Measurements from ENCODE around the gene ISCA1. TPM values are rescaled to one million over a fixed set of nuclear protein-coding genes. Genes with fewer than 3 reads are reported as not detected.
"Not testable (repeated sequence)": the region's sequence is repeated elsewhere in the genome, so short reads cannot be mapped to it uniquely, and the experiment has no call there.

ISCA1 gene
- 10 to 100 TPM; 23.0 to 24.0 TPM for total RNA-seq

GRCh38 chr9:86282077-86282978, at the start of gene ISCA1:
Gene ISCA1, minus strand, starts transcription at chr9:86282538. Its CDS starts 80 bp downstream, at chr9:86282458.
- H3K36me3 Mint-ChIP-seq (ENCODE audit: low read depth): peaks cover 20% of the 10 kb centered on the region
- ChIA-PET POLR2A (interaction anchor here (0.6 to 2.0 kb wide), 25 partner anchors 10 to 1511 kb away, joined by 3 to 27 read pairs (median 4); partner anchors contain the start of genes AGTPBP1, NAA35 and TUT7), CTCF (interaction anchor here (0.7 to 1.3 kb wide), 4 partner anchors 12 to 82 kb away, joined by 3 to 6 read pairs (median 5); no protein-coding TSS in a partner anchor)
- H3K4me3 Mint-ChIP-seq: peak within 1 kb of the TSS; percentile 84
- peak within 1 kb of the TSS; percentile 94 for H3K27ac Mint-ChIP-seq
- peaks cover 43% of the 10 kb centered on the region for H3K4me1 Mint-ChIP-seq
- peak; percentile 96 for DNase-seq
- H3K27me3 Mint-ChIP-seq: no peaks in the 10 kb centered on the region
- H3K9me3 Mint-ChIP-seq: no peaks in the 10 kb centered on the region

DNA sequence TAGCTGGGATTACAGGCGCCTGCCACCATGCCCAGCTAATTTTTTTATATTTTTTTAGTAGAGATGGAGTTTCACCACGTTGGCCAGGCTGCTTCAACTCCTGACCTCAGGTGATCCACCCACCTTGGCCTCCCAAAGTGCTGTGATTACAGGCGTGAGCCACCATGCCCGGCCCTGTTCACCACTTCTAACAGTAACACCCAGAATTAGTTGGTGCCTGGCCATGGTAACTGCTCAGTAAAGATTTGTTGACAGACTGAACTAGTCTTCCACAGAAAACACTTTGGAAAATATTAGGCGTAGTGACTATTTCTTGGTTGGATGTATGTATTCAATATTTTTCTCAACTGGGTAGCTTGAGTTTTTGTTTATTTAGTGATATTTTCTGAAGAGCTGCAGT, 47.8 kb upstream of the ISCA1 start:
- peaks cover 80% of the 10 kb centered on the region for H3K36me3 Mint-ChIP-seq (ENCODE audit: low read depth)
- no peaks in the 10 kb centered on the region for H3K27me3 Mint-ChIP-seq
- H3K27ac Mint-ChIP-seq: peak overlapping the region; percentile 47
- CTCF ChIA-PET: no interaction called here
- POLR2A ChIA-PET: interaction anchor here (1.3 kb wide), 1 partner anchor 23 kb away, joined by 4 read pairs; no protein-coding TSS in a partner anchor
- DNase-seq: no peak
- H3K9me3 Mint-ChIP-seq: no peaks in the 10 kb centered on the region
- H3K4me3 Mint-ChIP-seq: no peak overlapping the region
- H3K4me1 Mint-ChIP-seq: peaks cover 15% of the 10 kb centered on the region

DNA sequence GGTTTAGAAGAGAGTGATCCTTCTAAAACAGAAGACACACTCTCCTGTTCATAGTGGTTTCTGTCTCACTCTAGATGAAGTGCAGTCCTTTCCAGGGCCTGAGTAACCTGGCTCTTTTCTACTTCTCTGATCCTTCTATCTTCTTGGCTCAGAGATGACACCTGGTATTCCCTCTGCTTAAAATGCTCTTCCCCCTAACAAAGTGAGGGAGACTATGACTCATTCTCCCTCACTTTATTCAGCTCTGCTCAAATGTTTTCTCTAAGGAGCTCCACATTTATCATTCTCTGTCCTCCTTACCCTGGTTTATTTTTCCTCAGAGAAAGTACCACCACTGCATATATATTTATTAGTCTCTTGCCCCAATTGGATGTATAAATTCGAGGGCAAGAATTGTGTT, 47.3 kb upstream of the ISCA1 start:
- CTCF ChIA-PET: no interaction called here

GRCh38 chr9:86328156-86328555, 45.8 kb upstream of the ISCA1 start:
- H3K4me3 Mint-ChIP-seq: no peak overlapping the region
- ChIA-PET CTCF (interaction anchor here (0.9 kb wide), 1 partner anchor 12 kb away, joined by 4 read pairs; no protein-coding TSS in a partner anchor), POLR2A (no interaction called here)
- DNase-seq: no peak
- H3K9me3 Mint-ChIP-seq: no peaks in the 10 kb centered on the region
- H3K27me3 Mint-ChIP-seq: no peaks in the 10 kb centered on the region
- peaks cover 82% of the 10 kb centered on the region for H3K36me3 Mint-ChIP-seq (ENCODE audit: low read depth)
- no peak overlapping the region for H3K27ac Mint-ChIP-seq
- peaks cover 15% of the 10 kb centered on the region for H3K4me1 Mint-ChIP-seq

More for the DNA sequence above, 47.3 kb upstream of the ISCA1 start:
- DNase-seq: no peak
- H3K9me3 Mint-ChIP-seq: no peaks in the 10 kb centered on the region
- no peak overlapping the region for H3K4me3 Mint-ChIP-seq
- no peaks in the 10 kb centered on the region for H3K27me3 Mint-ChIP-seq
- peaks cover 15% of the 10 kb centered on the region for H3K4me1 Mint-ChIP-seq
- H3K36me3 Mint-ChIP-seq (ENCODE audit: low read depth): peaks cover 80% of the 10 kb centered on the region
- H3K27ac Mint-ChIP-seq: no peak overlapping the region
- POLR2A ChIA-PET: interaction anchor here (0.6 to 1.3 kb wide), 2 partner anchors 8 to 24 kb away, joined by 3 to 4 read pairs; no protein-coding TSS in a partner anchor

- H3K4me3 Mint-ChIP-seq: no peak overlapping the region
- POLR2A ChIA-PET: no interaction called here
- CTCF ChIA-PET: interaction anchor here (0.8 kb wide), 1 partner anchor 87 kb away, joined by 3 read pairs; no protein-coding TSS in a partner anchor
- H3K9me3 Mint-ChIP-seq: no peaks in the 10 kb centered on the region
- peaks cover 79% of the 10 kb centered on the region for H3K36me3 Mint-ChIP-seq (ENCODE audit: low read depth)
- DNase-seq: no peak
- H3K27me3 Mint-ChIP-seq: no peaks in the 10 kb centered on the region
- H3K27ac Mint-ChIP-seq: no peak overlapping the region
- H3K4me1 Mint-ChIP-seq: peaks cover 9% of the 10 kb centered on the region
Measured at GRCh38 chr9:86326536-86326935, 44.2 kb upstream of the ISCA1 start.

DNA sequence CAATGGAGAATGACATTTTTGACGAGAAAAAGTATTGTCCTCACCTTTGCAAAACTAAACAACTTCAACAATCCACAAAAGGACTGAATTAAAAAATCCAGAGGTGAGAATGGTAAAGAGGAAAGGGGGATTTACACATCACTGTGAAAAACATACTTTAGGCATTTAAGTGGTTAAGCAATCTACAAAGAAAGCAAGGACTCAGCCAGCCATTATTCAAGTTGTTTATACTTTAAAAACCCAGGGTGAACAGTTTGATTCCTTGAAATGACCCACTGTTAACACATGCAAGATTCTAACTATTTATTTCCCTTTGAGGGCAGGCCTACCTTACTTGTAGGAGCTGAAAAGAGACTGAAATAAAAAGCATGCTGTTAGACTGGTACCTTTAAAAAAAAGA, 42.6 kb upstream of the ISCA1 start:
- Mint-ChIP-seq H3K27me3 (no peaks in the 10 kb centered on the region), H3K9me3 (no peaks in the 10 kb centered on the region), H3K27ac (no peak overlapping the region), H3K4me3 (no peak overlapping the region), H3K4me1 (peaks cover 3% of the 10 kb centered on the region), H3K36me3 (ENCODE audit: low read depth) (peaks cover 83% of the 10 kb centered on the region)
- no peak for DNase-seq
- ChIA-PET POLR2A (interaction anchor here (1.0 to 1.1 kb wide), 2 partner anchors 11 to 13 kb away, joined by 3 read pairs; no protein-coding TSS in a partner anchor), CTCF (no interaction called here)

DNA sequence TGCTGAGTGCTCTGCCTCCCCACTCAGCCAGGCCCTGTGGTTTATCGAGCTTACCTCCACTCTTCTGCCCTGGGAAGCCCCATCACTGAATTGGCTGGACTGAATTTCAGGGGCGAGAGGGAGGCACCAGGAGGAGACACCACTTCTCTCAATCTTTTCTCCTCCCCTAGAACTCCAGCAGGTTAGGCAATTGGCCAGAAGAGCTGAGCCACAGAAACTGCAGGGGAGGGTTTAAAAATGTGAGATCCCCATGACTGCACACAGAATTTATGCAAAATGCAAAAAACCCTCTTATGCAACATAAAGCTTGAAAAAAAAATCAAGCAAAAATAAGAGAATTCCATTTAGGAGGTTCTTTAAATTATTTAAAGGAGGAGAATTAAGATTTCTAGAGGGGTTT, 42.0 kb upstream of the ISCA1 start:
- Mint-ChIP-seq H3K36me3 (ENCODE audit: low read depth) (peaks cover 82% of the 10 kb centered on the region), H3K9me3 (no peaks in the 10 kb centered on the region), H3K4me3 (no peak overlapping the region), H3K27me3 (no peaks in the 10 kb centered on the region), H3K4me1 (no peaks in the 10 kb centered on the region), H3K27ac (no peak overlapping the region)
- ChIA-PET CTCF (no interaction called here), POLR2A (interaction anchor here (1.1 kb wide), 1 partner anchor 11 kb away, joined by 3 read pairs; no protein-coding TSS in a partner anchor)
- no peak for DNase-seq

GRCh38 chr9:86322973-86323644, 40.8 kb upstream of the ISCA1 start:
- CTCF ChIA-PET: no interaction called here
- H3K36me3 Mint-ChIP-seq (ENCODE audit: low read depth): peaks cover 90% of the 10 kb centered on the region

GRCh38 chr9:86321373-86321772, 39.0 kb upstream of the ISCA1 start:
- Mint-ChIP-seq H3K36me3 (ENCODE audit: low read depth) (peaks cover 81% of the 10 kb centered on the region), H3K27me3 (no peaks in the 10 kb centered on the region), H3K27ac (no peak overlapping the region), H3K4me1 (no peaks in the 10 kb centered on the region), H3K9me3 (no peaks in the 10 kb centered on the region), H3K4me3 (no peak overlapping the region)
- ChIA-PET POLR2A (interaction anchor here (0.8 to 1.2 kb wide), 3 partner anchors 8 to 21 kb away, joined by 3 read pairs; no protein-coding TSS in a partner anchor), CTCF (interaction anchor here (1.0 kb wide), 1 partner anchor 16 kb away, joined by 3 read pairs; no protein-coding TSS in a partner anchor)
- no peak for DNase-seq

More at GRCh38 chr9:86322973-86323644, 40.8 kb upstream of the ISCA1 start:
- Mint-ChIP-seq H3K27me3 (no peaks in the 10 kb centered on the region), H3K27ac (no peak overlapping the region), H3K9me3 (no peaks in the 10 kb centered on the region), H3K4me3 (no peak overlapping the region), H3K4me1 (no peaks in the 10 kb centered on the region)
- DNase-seq: no peak
- POLR2A ChIA-PET: interaction anchor here (1.7 kb wide), 1 partner anchor 9 kb away, joined by 5 read pairs; no protein-coding TSS in a partner anchor

DNA sequence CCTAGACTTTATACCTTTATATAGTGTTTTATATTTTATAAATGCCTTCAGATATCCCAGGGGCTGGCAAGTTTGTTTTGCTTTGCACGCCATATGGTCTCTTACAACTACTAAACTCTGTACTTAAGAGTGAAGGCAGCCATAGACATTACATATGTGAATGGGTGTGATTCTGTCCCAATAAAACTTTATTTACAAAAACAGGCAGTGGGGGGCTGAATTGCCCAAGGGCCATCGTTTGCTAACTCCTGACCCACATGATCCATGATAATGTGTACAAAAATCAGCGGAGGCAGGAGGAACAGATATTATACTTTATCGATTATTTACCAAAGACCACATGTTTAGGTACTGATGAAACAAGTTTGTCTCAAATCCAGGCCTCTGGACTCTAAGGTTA, 35.8 kb upstream of the ISCA1 start:
- H3K27ac Mint-ChIP-seq: no peak overlapping the region
- ChIA-PET CTCF (no interaction called here), POLR2A (no interaction called here)
- H3K4me3 Mint-ChIP-seq: no peak overlapping the region
- H3K36me3 Mint-ChIP-seq (ENCODE audit: low read depth): peaks cover 81% of the 10 kb centered on the region
- peaks cover 17% of the 10 kb centered on the region for H3K4me1 Mint-ChIP-seq
- DNase-seq: no peak
- H3K27me3 Mint-ChIP-seq: no peaks in the 10 kb centered on the region
- H3K9me3 Mint-ChIP-seq: no peaks in the 10 kb centered on the region

GRCh38 chr9:86315078-86315477, 32.7 kb upstream of the ISCA1 start:
- Mint-ChIP-seq H3K36me3 (ENCODE audit: low read depth) (peaks cover 84% of the 10 kb centered on the region), H3K27ac (peak overlapping the region; percentile 12), H3K9me3 (no peaks in the 10 kb centered on the region), H3K27me3 (no peaks in the 10 kb centered on the region), H3K4me3 (no peak overlapping the region), H3K4me1 (peaks cover 19% of the 10 kb centered on the region)
- no peak for DNase-seq
- ChIA-PET CTCF (no interaction called here), POLR2A (no interaction called here)

DNA sequence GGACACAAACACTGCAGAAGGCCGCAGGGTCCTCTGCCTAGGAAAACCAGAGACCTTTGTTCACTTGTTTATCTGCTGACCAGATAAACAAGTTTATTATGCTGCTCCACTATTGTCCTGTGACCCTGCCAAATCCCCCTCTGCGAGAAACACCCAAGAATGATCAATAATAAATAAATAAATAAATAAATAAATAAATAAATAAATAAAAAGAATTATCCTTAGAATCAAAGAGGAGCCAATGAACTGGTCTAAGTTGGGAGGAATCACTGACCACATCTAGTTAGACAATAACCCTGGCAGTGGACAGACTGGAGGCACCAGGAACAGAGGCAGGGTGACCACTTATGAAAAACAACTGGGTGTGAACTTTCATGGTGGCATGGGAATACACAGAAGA, 30.6 kb upstream of the ISCA1 start:
- peaks cover 19% of the 10 kb centered on the region for H3K4me1 Mint-ChIP-seq
- H3K9me3 Mint-ChIP-seq, CTCF ChIA-PET, H3K27ac Mint-ChIP-seq, H3K4me3 Mint-ChIP-seq, DNase-seq, H3K27me3 Mint-ChIP-seq: not testable (repeated sequence)
- peaks cover 83% of the 10 kb centered on the region for H3K36me3 Mint-ChIP-seq (ENCODE audit: low read depth)
- POLR2A ChIA-PET: interaction anchor here (1.2 to 1.7 kb wide), 3 partner anchors 10 to 20 kb away, joined by 3 to 5 read pairs (median 4); no protein-coding TSS in a partner anchor

- Mint-ChIP-seq H3K9me3 (no peaks in the 10 kb centered on the region), H3K4me1 (peaks cover 25% of the 10 kb centered on the region), H3K27me3 (no peaks in the 10 kb centered on the region), H3K4me3 (no peak overlapping the region), H3K27ac (no peak overlapping the region), H3K36me3 (ENCODE audit: low read depth) (peaks cover 75% of the 10 kb centered on the region)
- no peak for DNase-seq
- ChIA-PET CTCF (interaction anchor here (1.1 to 1.3 kb wide), 2 partner anchors 9 to 32 kb away, joined by 3 to 4 read pairs; no protein-coding TSS in a partner anchor), POLR2A (interaction anchor here (1.2 to 2.0 kb wide), 2 partner anchors 10 to 26 kb away, joined by 3 to 6 read pairs; partner anchors contain the start of gene ISCA1)
Measured at GRCh38 chr9:86308687-86309086, 26.3 kb upstream of the ISCA1 start.
